Type B pancreatic cell (in vitro differentiated cells): Measurements from ENCODE around the gene ZNF2. TPM values are rescaled to one million over a fixed set of nuclear protein-coding genes. Genes with fewer than 3 reads are reported as not detected.

Source experiments
- DNase-seq: peaks from one replicate; pipeline ENCODE4 v3.0.0; 2021; ENCODE audit warnings: mixed read lengths; ENCODE audit not compliant: unreplicated experiment; ENCODE audit errors: extremely low spot score
- H3K27ac Mint-ChIP-seq: 2 replicates; pipeline ENCODE4 v1.8.0; 2021; ENCODE audit warnings: mild to moderate bottlenecking, mixed read lengths
- H3K27me3 Mint-ChIP-seq: 2 replicates; pipeline ENCODE4 v1.8.0; 2021; ENCODE audit warnings: mixed read lengths
- H3K36me3 Mint-ChIP-seq: 2 replicates; pipeline ENCODE4 v1.8.0; 2021; ENCODE audit warnings: mixed read lengths
- H3K4me1 Mint-ChIP-seq: one replicate; pipeline ENCODE4 v1.8.0; 2021; ENCODE audit warnings: mixed read lengths; ENCODE audit not compliant: unreplicated experiment
- H3K4me3 Mint-ChIP-seq: 2 replicates; pipeline ENCODE4 v1.8.0; 2021; ENCODE audit warnings: mild to moderate bottlenecking, mixed read lengths
- H3K9me3 Mint-ChIP-seq: 2 replicates; pipeline ENCODE4 v1.8.0; 2021; ENCODE audit warnings: mixed read lengths
- total RNA-seq: library from RNA; stranded (reverse); gene quantifications from 2 replicates; pipeline ENCODE4 v1.2.1, GENCODE V29; 2021; ENCODE audit warnings: low replicate concordance
- TF ChIP-seq, protein P1 (sequence below): fragments of 200-600 bp; sonication (generic); conservative IDR thresholded peaks from 2 replicates; pipeline ENCODE4 v1.5.0; 2021; ENCODE audit warnings: antibody characterized with exemption, mild to moderate bottlenecking

The ZNF2 gene
- total RNA-seq, 1 donor from 2014 or later = 6.2 TPM

DNA sequence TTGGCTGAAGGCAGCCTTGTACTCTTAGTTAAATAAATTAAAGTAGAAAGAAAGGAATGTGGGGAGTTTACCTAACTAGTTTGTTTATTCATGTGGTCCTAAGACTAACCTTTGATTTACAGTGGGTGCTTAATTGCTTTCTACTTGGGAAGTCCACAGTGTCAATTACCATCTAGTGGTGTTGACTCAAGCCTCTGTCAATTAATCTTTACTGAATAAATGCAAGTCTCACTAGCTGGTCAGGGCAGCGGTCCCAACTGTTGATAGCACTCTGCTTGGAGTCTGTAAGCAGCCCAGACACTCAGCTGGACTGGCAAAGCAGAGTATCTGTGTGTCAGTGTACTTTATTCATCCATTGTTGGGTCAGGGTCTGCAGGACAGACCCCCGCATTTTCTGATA, 21.8 kb upstream of the ZNF2 start:
- H3K27me3 Mint-ChIP-seq = no peaks in the 10 kb centered on the region
- TF ChIP-seq, protein P1, sequence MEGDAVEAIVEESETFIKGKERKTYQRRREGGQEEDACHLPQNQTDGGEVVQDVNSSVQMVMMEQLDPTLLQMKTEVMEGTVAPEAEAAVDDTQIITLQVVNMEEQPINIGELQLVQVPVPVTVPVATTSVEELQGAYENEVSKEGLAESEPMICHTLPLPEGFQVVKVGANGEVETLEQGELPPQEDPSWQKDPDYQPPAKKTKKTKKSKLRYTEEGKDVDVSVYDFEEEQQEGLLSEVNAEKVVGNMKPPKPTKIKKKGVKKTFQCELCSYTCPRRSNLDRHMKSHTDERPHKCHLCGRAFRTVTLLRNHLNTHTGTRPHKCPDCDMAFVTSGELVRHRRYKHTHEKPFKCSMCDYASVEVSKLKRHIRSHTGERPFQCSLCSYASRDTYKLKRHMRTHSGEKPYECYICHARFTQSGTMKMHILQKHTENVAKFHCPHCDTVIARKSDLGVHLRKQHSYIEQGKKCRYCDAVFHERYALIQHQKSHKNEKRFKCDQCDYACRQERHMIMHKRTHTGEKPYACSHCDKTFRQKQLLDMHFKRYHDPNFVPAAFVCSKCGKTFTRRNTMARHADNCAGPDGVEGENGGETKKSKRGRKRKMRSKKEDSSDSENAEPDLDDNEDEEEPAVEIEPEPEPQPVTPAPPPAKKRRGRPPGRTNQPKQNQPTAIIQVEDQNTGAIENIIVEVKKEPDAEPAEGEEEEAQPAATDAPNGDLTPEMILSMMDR = no peak
- H3K4me3 Mint-ChIP-seq = no peak overlapping the region
- no peak for DNase-seq
- peaks cover 30% of the 10 kb centered on the region for H3K9me3 Mint-ChIP-seq
- H3K36me3 Mint-ChIP-seq = peaks cover 62% of the 10 kb centered on the region
- no peak overlapping the region for H3K27ac Mint-ChIP-seq
- H3K4me1 Mint-ChIP-seq = no peaks in the 10 kb centered on the region

DNA sequence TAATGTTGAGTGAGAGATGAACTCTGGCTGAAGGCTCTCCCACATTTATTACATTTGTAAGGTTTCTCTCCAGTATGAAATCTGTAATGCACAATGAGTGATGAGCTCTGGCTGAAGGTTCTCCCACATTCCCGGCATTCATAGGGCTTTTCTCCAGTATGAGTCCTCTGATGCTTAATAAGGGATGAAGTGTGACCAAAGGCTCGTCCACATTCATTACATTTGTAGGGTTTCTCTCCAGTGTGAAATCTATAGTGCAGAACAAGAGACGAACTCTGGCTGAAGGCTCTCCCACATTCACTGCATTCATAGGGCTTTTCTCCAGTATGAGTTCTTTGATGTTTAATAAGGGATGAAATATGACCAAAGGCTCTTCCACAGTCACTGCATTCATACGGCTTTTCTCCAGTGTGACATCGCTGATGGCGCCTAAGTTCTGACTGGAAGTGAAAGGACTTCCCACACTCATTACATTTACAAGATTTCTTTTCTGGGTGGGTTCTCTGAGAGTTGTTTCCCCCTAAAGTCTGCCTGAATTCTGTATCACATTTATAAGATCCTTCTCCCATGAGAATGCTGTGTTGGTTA, 16.1 kb upstream of the ZNF2 start:
- no peaks in the 10 kb centered on the region for H3K27me3 Mint-ChIP-seq
- TF ChIP-seq, protein P1 = no peak
- H3K4me3 Mint-ChIP-seq = no peak overlapping the region
- DNase-seq = no peak
- H3K27ac Mint-ChIP-seq = no peak overlapping the region
- H3K4me1 Mint-ChIP-seq = no peaks in the 10 kb centered on the region
- H3K36me3 Mint-ChIP-seq = peaks cover 76% of the 10 kb centered on the region
- peaks cover 52% of the 10 kb centered on the region for H3K9me3 Mint-ChIP-seq

DNA sequence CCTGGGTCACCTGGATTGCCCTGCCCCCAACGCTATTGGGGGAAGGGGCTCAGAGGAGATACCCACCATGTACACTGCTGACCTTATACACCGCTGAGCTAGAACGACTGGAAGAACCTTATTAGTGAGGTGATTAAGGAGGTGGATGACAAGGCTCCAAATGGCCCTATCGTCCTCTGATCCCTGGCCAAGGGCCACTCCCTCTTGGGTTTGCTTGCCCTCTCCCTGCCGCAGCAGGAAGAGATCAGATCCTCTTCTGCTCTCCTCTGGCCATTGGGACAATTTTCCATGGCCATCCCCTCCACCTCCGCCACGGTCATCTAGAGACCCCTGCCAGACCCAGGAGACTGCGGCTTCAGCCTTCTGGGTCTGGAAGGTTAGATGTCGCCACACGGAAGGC, 7.2 kb upstream of the ZNF2 start:
- H3K4me3 Mint-ChIP-seq = peak overlapping the region; percentile 89
- DNase-seq = no peak
- no peaks in the 10 kb centered on the region for H3K27me3 Mint-ChIP-seq
- H3K4me1 Mint-ChIP-seq = peaks cover 4% of the 10 kb centered on the region
- no peaks in the 10 kb centered on the region for H3K9me3 Mint-ChIP-seq
- H3K27ac Mint-ChIP-seq = peak overlapping the region; percentile 26
- H3K36me3 Mint-ChIP-seq = peaks cover 17% of the 10 kb centered on the region
- TF ChIP-seq, protein P1 = no peak

DNA sequence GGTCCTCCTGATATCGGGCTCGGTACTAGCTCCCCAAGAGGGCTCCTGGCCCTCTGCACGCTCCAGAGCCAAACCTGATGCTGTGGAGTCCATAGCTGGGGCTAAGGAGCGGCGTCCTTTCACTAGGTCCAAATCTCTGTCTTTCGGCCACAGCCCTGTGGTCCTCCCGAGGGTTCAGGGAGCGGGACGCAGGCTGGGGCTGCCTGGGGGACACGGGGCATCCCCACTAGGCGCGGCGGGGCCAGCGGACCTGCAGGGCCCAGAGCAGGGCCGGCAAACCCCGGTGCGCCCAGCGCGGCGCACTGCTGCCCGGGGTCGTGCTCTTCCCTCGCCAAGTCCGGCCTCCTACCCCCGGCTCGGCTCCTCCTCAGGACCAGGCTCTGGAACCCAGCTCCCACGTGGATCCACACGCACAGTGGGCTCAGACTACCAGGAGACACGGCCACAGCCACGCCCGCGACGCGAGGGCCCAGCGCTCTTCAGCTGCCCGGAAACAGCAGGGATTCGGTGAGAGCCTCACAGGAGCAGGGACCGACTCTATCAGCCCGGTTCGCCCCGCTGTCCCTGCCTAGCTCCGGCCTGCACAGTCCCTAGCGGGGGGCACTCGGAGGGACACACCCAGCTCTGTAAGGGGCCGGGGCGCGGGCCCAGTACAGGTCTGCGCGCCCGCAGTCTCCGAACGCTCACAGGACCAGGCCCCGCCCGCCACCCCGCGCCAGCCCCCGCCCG, 6.6 kb upstream of the ZNF2 start:
- H3K27me3 Mint-ChIP-seq = no peaks in the 10 kb centered on the region
- peak overlapping the region; percentile 89 for H3K4me3 Mint-ChIP-seq
- no peaks in the 10 kb centered on the region for H3K9me3 Mint-ChIP-seq
- peak; percentile 70 for DNase-seq
- peak overlapping the region; percentile 70 for H3K27ac Mint-ChIP-seq
- TF ChIP-seq, protein P1 = no peak
- H3K4me1 Mint-ChIP-seq = peaks cover 4% of the 10 kb centered on the region
- H3K36me3 Mint-ChIP-seq = peaks cover 17% of the 10 kb centered on the region

DNA sequence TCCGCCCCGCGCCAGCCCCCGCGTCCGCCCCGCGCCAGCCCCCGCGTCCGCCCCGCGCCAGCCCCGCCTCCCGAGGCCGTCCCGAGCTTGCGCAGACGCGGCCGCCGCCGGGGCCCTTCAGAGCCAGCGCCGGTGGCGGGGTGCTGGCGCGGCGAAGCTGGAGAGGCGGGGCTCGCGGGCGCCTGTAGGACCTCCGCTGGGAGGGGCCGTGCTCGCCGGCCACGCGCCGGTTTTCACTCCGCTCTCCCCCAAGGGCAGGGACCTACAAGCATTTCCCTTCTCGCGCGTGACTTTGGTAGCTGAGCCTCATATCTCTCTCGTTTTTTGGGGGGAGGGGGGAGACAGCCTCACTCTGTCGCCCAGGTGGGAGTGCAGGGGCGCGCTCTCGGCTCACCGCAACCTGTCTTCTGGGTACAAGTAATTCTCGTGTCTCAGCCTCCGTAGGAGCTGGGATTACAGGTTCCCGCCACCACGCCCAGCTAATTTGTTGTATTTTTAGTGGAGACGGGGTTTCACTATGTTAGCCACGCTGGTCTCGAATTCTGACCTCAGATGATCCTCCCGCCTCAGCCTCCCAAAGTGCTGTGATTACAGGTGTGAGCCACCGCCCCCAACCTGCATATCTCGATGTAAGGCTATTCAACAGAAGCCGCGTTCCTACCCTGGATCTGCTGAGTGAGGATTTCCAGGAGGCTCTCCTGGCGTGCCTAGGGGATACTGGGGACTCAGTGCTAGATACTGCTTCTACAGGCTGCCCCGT, 5.7 kb upstream of the ZNF2 start, which contains the start of gene ZNF514:
Gene ZNF514 (minus strand): TSS at position 159 of the 760 bp plus-strand sequence. CDS start 6,595 bp downstream, outside the sequence.
- peaks cover 9% of the 10 kb centered on the region for H3K4me1 Mint-ChIP-seq
- TF ChIP-seq, protein P1 = no peak
- H3K36me3 Mint-ChIP-seq = peaks cover 17% of the 10 kb centered on the region
- peak within 1 kb of the TSS; percentile 97 for H3K4me3 Mint-ChIP-seq
- peak; percentile 87 for DNase-seq
- H3K27ac Mint-ChIP-seq = peak within 1 kb of the TSS; percentile 87
- no peaks in the 10 kb centered on the region for H3K27me3 Mint-ChIP-seq
- no peaks in the 10 kb centered on the region for H3K9me3 Mint-ChIP-seq
